ENCODE results near the gene RPS19. TPM values are rescaled to one million over a fixed set of nuclear protein-coding genes. Genes with fewer than 3 reads are reported as not detected.
"Not testable (repeated sequence)": the region's sequence is repeated elsewhere in the genome, so short reads cannot be mapped to it uniquely, and the experiment has no call there.

RPS19 gene
- total RNA-seq, 4 donors from 2014 or later, result 673 to 1,241 (median 970) TPM

- H3K4me3 ChIP-seq, result no peak overlapping the region
- H3K36me3 ChIP-seq, result peaks cover 0 to 60% of the 10 kb centered on the region in 2 donors
- no peaks in the 10 kb centered on the region for H3K27me3 ChIP-seq
- H3K27ac ChIP-seq, result no peak overlapping the region
- no peaks in the 10 kb centered on the region for H3K9me3 ChIP-seq
- 67% methylated on average over 3 of the region's 16 CpGs; no CpG with 5 or more reads in 1 of the 2 donors for WGBS, 2 donors (ENCODE audit: low coverage in 1 of 2)
- H3K4me1 ChIP-seq, result peaks cover 0 to 22% (median 0%) of the 10 kb centered on the region in 3 donors
- ATAC-seq, result peak; percentile 7
- TF ChIP-seq POLR2AphosphoS5 (IDR thresholded peaks at IDR 0.05) (no peak), POLR2A (IDR thresholded peaks at IDR 0.05) (no peak), EP300 (IDR thresholded peaks at IDR 0.05) (no peak)
- TF ChIP-seq, protein P1, sequence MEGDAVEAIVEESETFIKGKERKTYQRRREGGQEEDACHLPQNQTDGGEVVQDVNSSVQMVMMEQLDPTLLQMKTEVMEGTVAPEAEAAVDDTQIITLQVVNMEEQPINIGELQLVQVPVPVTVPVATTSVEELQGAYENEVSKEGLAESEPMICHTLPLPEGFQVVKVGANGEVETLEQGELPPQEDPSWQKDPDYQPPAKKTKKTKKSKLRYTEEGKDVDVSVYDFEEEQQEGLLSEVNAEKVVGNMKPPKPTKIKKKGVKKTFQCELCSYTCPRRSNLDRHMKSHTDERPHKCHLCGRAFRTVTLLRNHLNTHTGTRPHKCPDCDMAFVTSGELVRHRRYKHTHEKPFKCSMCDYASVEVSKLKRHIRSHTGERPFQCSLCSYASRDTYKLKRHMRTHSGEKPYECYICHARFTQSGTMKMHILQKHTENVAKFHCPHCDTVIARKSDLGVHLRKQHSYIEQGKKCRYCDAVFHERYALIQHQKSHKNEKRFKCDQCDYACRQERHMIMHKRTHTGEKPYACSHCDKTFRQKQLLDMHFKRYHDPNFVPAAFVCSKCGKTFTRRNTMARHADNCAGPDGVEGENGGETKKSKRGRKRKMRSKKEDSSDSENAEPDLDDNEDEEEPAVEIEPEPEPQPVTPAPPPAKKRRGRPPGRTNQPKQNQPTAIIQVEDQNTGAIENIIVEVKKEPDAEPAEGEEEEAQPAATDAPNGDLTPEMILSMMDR (IDR thresholded peaks at IDR 0.05), result no peak
Observed at GRCh38 chr19:41871573-41872383, 11.7 kb downstream of the RPS19 start.

GRCh38 chr19:41872384-41872774 lies 12.3 kb downstream of the RPS19 start:
- Histone ChIP-seq H3K4me3 (no peak overlapping the region), H3K36me3 (peaks cover 0 to 54% of the 10 kb centered on the region in 2 donors), H3K27me3 (no peaks in the 10 kb centered on the region), H3K9me3 (no peaks in the 10 kb centered on the region), H3K27ac (no peak overlapping the region), H3K4me1 (peaks cover 0 to 16% (median 0%) of the 10 kb centered on the region in 3 donors)
- ATAC-seq, result no peak
- WGBS, 2 donors (ENCODE audit: low coverage in 1 of 2), result 80% methylated on average over 1 of the region's 12 CpGs; no CpG with 5 or more reads in 1 of the 2 donors
- no peak for TF ChIP-seq POLR2A (IDR thresholded peaks at IDR 0.05)
- TF ChIP-seq, protein P1 (IDR thresholded peaks at IDR 0.05), result no peak
- no peak for TF ChIP-seq POLR2AphosphoS5 (IDR thresholded peaks at IDR 0.05)
- TF ChIP-seq EP300 (IDR thresholded peaks at IDR 0.05), result no peak

GRCh38 chr19:41872775-41873647 lies 13.0 kb downstream of the RPS19 start:
- TF ChIP-seq POLR2AphosphoS5 (IDR thresholded peaks at IDR 0.05) (peak; percentile 34), POLR2A (IDR thresholded peaks at IDR 0.05) (no peak), EP300 (IDR thresholded peaks at IDR 0.05) (no peak)
- TF ChIP-seq, protein P1 (IDR thresholded peaks at IDR 0.05), result peak in 3 of 4 experiments; percentile 32 to 65 (median 47)
- WGBS, 2 donors (ENCODE audit: low coverage in 1 of 2), result 53 to 89% methylated on average over 3 to 5 of the region's 18 CpGs
- H3K4me1 ChIP-seq, result peaks cover 0 to 12% (median 0%) of the 10 kb centered on the region in 3 donors
- H3K27ac ChIP-seq, result no peak overlapping the region
- peaks cover 0 to 48% of the 10 kb centered on the region in 2 donors for H3K36me3 ChIP-seq
- H3K27me3 ChIP-seq, result no peaks in the 10 kb centered on the region
- H3K9me3 ChIP-seq, result no peaks in the 10 kb centered on the region
- no peak overlapping the region for H3K4me3 ChIP-seq
- peak; percentile 43 for ATAC-seq

DNA sequence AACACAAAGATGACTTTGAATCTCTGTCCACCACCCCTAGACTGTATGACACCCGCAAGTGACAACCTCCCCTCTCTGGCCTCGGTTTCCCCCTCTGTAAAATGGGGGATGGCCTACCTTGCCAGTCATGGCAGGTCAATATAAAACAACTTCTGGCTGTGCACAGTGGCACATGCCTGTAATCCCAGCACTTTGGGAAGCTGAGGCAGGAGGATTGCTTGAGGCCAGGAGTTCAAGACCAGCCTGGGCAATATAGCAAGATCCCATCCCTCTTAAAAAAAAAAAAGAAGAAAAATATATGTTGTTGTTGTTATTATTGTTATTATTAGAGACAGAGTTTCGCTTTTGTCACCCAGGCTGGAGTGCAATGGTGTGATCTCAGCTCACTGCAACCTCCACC lies 15.9 kb downstream of the RPS19 start:
- WGBS, 2 donors (ENCODE audit: low coverage in 1 of 2), result 89 to 100% methylated on average over 1 to 3 of the region's 3 CpGs
- H3K36me3 ChIP-seq, result peaks cover 0 to 19% of the 10 kb centered on the region in 2 donors
- not testable (repeated sequence) for H3K27me3 ChIP-seq, H3K4me1 ChIP-seq, H3K4me3 ChIP-seq, ATAC-seq, H3K27ac ChIP-seq, H3K9me3 ChIP-seq
